Stimulated activated CD4-positive, alpha-beta T cell treated with anti-CD3 and anti-CD28 coated beads, Interleukin-4, amount 100 ng/mL, for 4 hours (primary cell): ENCODE results near the gene GMEB2.
"Not testable (repeated sequence)": the region's sequence is repeated elsewhere in the genome, so short reads cannot be mapped to it uniquely, and the experiment has no call there.

Source experiments
- DNase-seq, 2 experiments: peaks; one replicate each; pipeline ENCODE4 v3.0.0-alpha.2; 2020

Gene GMEB2

GRCh38 chr20:63568986-63569949 lies 57.6 kb downstream of the GMEB2 start:
- no peak for DNase-seq

- DNase-seq, result no peak
These were observed 58.5 kb downstream of the GMEB2 start for GRCh38 chr20:63568170-63568981.

GRCh38 chr20:63567386-63568169 lies 59.3 kb downstream of the GMEB2 start:
- peak in 1 of 2 experiments; percentile 24 for DNase-seq

GRCh38 chr20:63567136-63567385 lies 59.8 kb downstream of the GMEB2 start:
- no peak for DNase-seq

- no peak for DNase-seq
These were observed 60.3 kb downstream of the GMEB2 start for GRCh38 chr20:63566395-63567135.

- DNase-seq, result no peak
These were observed 61.1 kb downstream of the GMEB2 start for GRCh38 chr20:63565699-63566335.

GRCh38 chr20:63565021-63565698 lies 61.7 kb downstream of the GMEB2 start:
- DNase-seq, result no peak

- DNase-seq, result no peak
These were observed 62.7 kb downstream of the GMEB2 start for GRCh38 chr20:63564036-63564810.

- DNase-seq, result no peak
These were observed 63.5 kb downstream of the GMEB2 start for GRCh38 chr20:63563225-63563935.

GRCh38 chr20:63562461-63563224 lies 64.3 kb downstream of the GMEB2 start:
- DNase-seq, result no peak

- no peak for DNase-seq
These were observed 65.1 kb downstream of the GMEB2 start for GRCh38 chr20:63561624-63562396.

GRCh38 chr20:63560856-63561609 lies 65.9 kb downstream of the GMEB2 start:
- no peak for DNase-seq

GRCh38 chr20:63560333-63560805 lies 66.5 kb downstream of the GMEB2 start:
- DNase-seq, result no peak

- DNase-seq, result not testable (repeated sequence)
These were observed 67.2 kb downstream of the GMEB2 start for GRCh38 chr20:63559485-63560332.

- DNase-seq, result no peak
These were observed 68.0 kb downstream of the GMEB2 start for GRCh38 chr20:63558804-63559484.

- DNase-seq, result no peak
These were observed 69.4 kb downstream of the GMEB2 start for GRCh38 chr20:63557481-63557891.
